Stimulated activated CD4-positive, alpha-beta T cell treated with anti-CD3 and anti-CD28 coated beads, Interleukin-15, amount 100 ng/mL, for 24 hours (primary cell): ENCODE data around the gene ETNPPL.

ENCODE experiments used
- DNase-seq: peaks from one replicate; pipeline ENCODE4 v3.0.0-alpha.2; 2020

Gene ETNPPL

GRCh38 chr4:108694423-108694822, 68.4 kb downstream of the ETNPPL start:
- no peak for DNase-seq

GRCh38 chr4:108693819-108694218, 69.0 kb downstream of the ETNPPL start:
- DNase-seq: no peak

DNA sequence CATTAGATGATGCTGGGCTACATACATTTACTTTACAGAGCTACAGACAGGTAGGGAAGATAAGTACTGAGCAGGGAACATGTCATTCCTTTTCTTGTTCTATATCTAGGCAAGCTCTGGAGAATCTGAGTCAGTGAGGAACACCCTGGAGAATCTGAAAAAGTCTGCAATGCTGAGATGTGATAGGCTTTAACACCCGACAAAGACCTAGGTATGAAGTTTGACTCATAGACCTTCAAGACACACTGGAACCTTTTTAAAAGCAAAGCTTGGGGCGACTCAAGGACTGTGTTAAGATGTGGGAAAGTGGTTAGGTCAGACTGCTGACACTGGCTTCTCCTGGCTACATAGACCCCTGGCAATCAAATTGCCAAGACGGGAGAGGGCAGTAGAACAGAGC, 69.6 kb downstream of the ETNPPL start:
- no peak for DNase-seq
